SU-DHL-6 (cell line): ENCODE measurements around the gene SORCS2.

Experiments
- H2AFZ ChIP-seq: fragments of 200-600 bp; sonication (generic); 2 replicates; pipeline ENCODE4 v1.6.1; 2014; ENCODE audit warnings: low read depth, mild to moderate bottlenecking, moderate library complexity, mixed read lengths, antibody characterized with exemption, low read length; ENCODE audit not compliant: severe bottlenecking
- H3F3A ChIP-seq: fragments of 200-600 bp; shearing (Covaris generic); 2 replicates; pipeline ENCODE4 v1.6.0; 2016; ENCODE audit warnings: antibody characterized with exemption, mild to moderate bottlenecking; ENCODE audit not compliant: insufficient read depth
- H3K27ac ChIP-seq: fragments of 200-600 bp; sonication (generic); 2 replicates; pipeline ENCODE4 v1.5.1; 2016; ENCODE audit warnings: low read depth, mild to moderate bottlenecking, low read length, moderate library complexity, mixed read lengths
- H3K27me3 ChIP-seq: fragments of 200-600 bp; sonication (generic), shearing (Covaris generic); 2 replicates; pipeline ENCODE4 v1.6.0; 2014; ENCODE audit warnings: mild to moderate bottlenecking, low read length
- H3K36me3 ChIP-seq: fragments of 200-600 bp; sonication (generic); 2 replicates; pipeline ENCODE4 v1.6.1; 2014; ENCODE audit warnings: mild to moderate bottlenecking, low read length, mixed read lengths
- H3K4me2 ChIP-seq: fragments of 300-600, 200-600 bp; shearing (Covaris generic), sonication (generic); 2 replicates; pipeline ENCODE4 v1.6.0; 2014; ENCODE audit warnings: low read length, low read depth, mild to moderate bottlenecking; ENCODE audit not compliant: poor library complexity, severe bottlenecking
- H3K4me3 ChIP-seq: fragments of 200-600 bp; sonication (generic); 2 replicates; pipeline ENCODE4 v1.5.1; 2014; ENCODE audit warnings: antibody characterized with exemption, low read length, mild to moderate bottlenecking, mixed read lengths; ENCODE audit not compliant: insufficient read depth, poor library complexity, severe bottlenecking
- H3K79me2 ChIP-seq: fragments of 200-600 bp; sonication (generic); 2 replicates; pipeline ENCODE4 v1.6.1; 2014; ENCODE audit warnings: mild to moderate bottlenecking, low read length, moderate library complexity; ENCODE audit not compliant: insufficient read depth
- H3K9ac ChIP-seq: fragments of 200-600 bp; sonication (generic); 2 replicates; pipeline ENCODE4 v1.7.0; 2014; ENCODE audit warnings: mild to moderate bottlenecking, low read length
- H3K9me2 ChIP-seq: fragments of 200-600 bp; sonication (generic); replicated peaks from 2 replicates; pipeline ENCODE4 v1.6.1; 2014; ENCODE audit warnings: low read length; ENCODE audit not compliant: insufficient read depth
- H3K9me3 ChIP-seq: fragments of 200-600 bp; sonication (generic); 2 replicates; pipeline ENCODE4 v1.6.1; 2014; ENCODE audit warnings: low read length, mixed read lengths; ENCODE audit not compliant: insufficient read depth
- H4K20me1 ChIP-seq: fragments of 200-600 bp; sonication (generic); 2 replicates; pipeline ENCODE4 v1.6.1; 2014; ENCODE audit warnings: low read depth, mild to moderate bottlenecking, antibody characterized with exemption, low read length, moderate library complexity, mixed read lengths
- CTCF ChIP-seq: fragments of 200-600 bp; sonication (generic); IDR thresholded peaks from one replicate; pipeline ENCODE4 v1.5.1; 2017; ENCODE audit warnings: antibody characterized with exemption, mild to moderate bottlenecking, low read length, moderate library complexity; ENCODE audit not compliant: insufficient read depth, poor library complexity, severe bottlenecking
- EZH2phosphoT487 ChIP-seq: fragments of 200-600 bp; sonication (generic), shearing (Covaris generic); conservative IDR thresholded peaks from 2 replicates; pipeline ENCODE4 v1.6.1; 2018; ENCODE audit warnings: mild to moderate bottlenecking, antibody characterized with exemption, low read length, moderate library complexity, mixed read lengths

Gene SORCS2

GRCh38 chr4:7356667-7357310 lies 164.5 kb downstream of the SORCS2 start:
- Histone ChIP-seq H4K20me1 (no peaks in the 10 kb centered on the region), H3K4me2 (no peak overlapping the region), H3K27ac (no peak overlapping the region)

GRCh38 chr4:7357323-7357722 lies 165.0 kb downstream of the SORCS2 start:
- H4K20me1 ChIP-seq: no peaks in the 10 kb centered on the region
- TF ChIP-seq EZH2phosphoT487 (no peak), CTCF (no peak)
- no peak overlapping the region for H3K27ac ChIP-seq

More at GRCh38 chr4:7356667-7357310, 164.5 kb downstream of the SORCS2 start:
- no peaks in the 10 kb centered on the region for H3F3A ChIP-seq
- no peaks in the 10 kb centered on the region for H3K79me2 ChIP-seq
- H3K9ac ChIP-seq: no peak overlapping the region
- no peaks in the 10 kb centered on the region for H3K36me3 ChIP-seq
- no peaks in the 10 kb centered on the region for H3K9me3 ChIP-seq
- H2AFZ ChIP-seq: no peak overlapping the region
- H3K27me3 ChIP-seq: no peaks in the 10 kb centered on the region
- no peak overlapping the region for H3K4me3 ChIP-seq
- TF ChIP-seq CTCF: no peak
- no peaks in the 10 kb centered on the region for H3K9me2 ChIP-seq

GRCh38 chr4:7358100-7358735 lies 165.9 kb downstream of the SORCS2 start:
- no peaks in the 10 kb centered on the region for H3K79me2 ChIP-seq
- no peak overlapping the region for H3K27ac ChIP-seq
- no peaks in the 10 kb centered on the region for H3F3A ChIP-seq
- no peaks in the 10 kb centered on the region for H3K9me3 ChIP-seq
- H2AFZ ChIP-seq: no peak overlapping the region
- H3K4me3 ChIP-seq: no peak overlapping the region
- no peak overlapping the region for H3K4me2 ChIP-seq
- no peak overlapping the region for H3K9ac ChIP-seq
- no peaks in the 10 kb centered on the region for H3K27me3 ChIP-seq
- no peaks in the 10 kb centered on the region for H3K9me2 ChIP-seq
- no peak for TF ChIP-seq CTCF
- TF ChIP-seq EZH2phosphoT487: no peak
- no peaks in the 10 kb centered on the region for H4K20me1 ChIP-seq
- H3K36me3 ChIP-seq: no peaks in the 10 kb centered on the region

More at GRCh38 chr4:7357323-7357722, 165.0 kb downstream of the SORCS2 start:
- H3K4me3 ChIP-seq: no peak overlapping the region
- no peaks in the 10 kb centered on the region for H3K9me3 ChIP-seq
- H3K27me3 ChIP-seq: no peaks in the 10 kb centered on the region
- no peak overlapping the region for H3K9ac ChIP-seq
- no peak overlapping the region for H2AFZ ChIP-seq
- no peak overlapping the region for H3K4me2 ChIP-seq
- no peaks in the 10 kb centered on the region for H3K79me2 ChIP-seq
- H3F3A ChIP-seq: no peaks in the 10 kb centered on the region
- no peaks in the 10 kb centered on the region for H3K9me2 ChIP-seq
- no peaks in the 10 kb centered on the region for H3K36me3 ChIP-seq
